Mucosa of stomach (tissue), 1 donor: ENCODE measurements around the gene HAS3.
"Not testable (repeated sequence)": the region's sequence is repeated elsewhere in the genome, so short reads cannot be mapped to it uniquely, and the experiment has no call there.

ENCODE experiments used
- H3K27me3 ChIP-seq: one replicate; pipeline ENCODE4 v1.7.0; 2013; ENCODE audit warnings: mild to moderate bottlenecking, low read length; ENCODE audit not compliant: control insufficient read depth, insufficient read depth
- H3K36me3 ChIP-seq: one replicate; pipeline ENCODE4 v1.7.0; 2013; ENCODE audit warnings: low read length; ENCODE audit not compliant: control insufficient read depth, insufficient read depth
- H3K4me1 ChIP-seq: one replicate; pipeline ENCODE4 v1.7.0; 2013; ENCODE audit warnings: mild to moderate bottlenecking, low read length; ENCODE audit not compliant: control insufficient read depth, insufficient read depth
- H3K4me3 ChIP-seq: one replicate; pipeline ENCODE4 v1.7.0; 2013; ENCODE audit warnings: low read length
- H3K9ac ChIP-seq: one replicate; pipeline ENCODE4 v1.7.0; 2013; ENCODE audit warnings: mild to moderate bottlenecking, low read length, moderate library complexity
- H3K9me3 ChIP-seq: one replicate; pipeline ENCODE4 v1.7.0; 2013; ENCODE audit warnings: mild to moderate bottlenecking, low read length, moderate library complexity; ENCODE audit not compliant: control insufficient read depth
- donor health status: Pancreatic carcinoma.

Gene HAS3

GRCh38 chr16:69124406-69124805, 19.0 kb downstream of the HAS3 start:
- H3K9me3 ChIP-seq, H3K27me3 ChIP-seq, H3K4me1 ChIP-seq, H3K9ac ChIP-seq, H3K36me3 ChIP-seq, H3K4me3 ChIP-seq: not testable (repeated sequence)

GRCh38 chr16:69124961-69125360, 19.5 kb downstream of the HAS3 start:
- H3K27me3 ChIP-seq: not testable (repeated sequence)

DNA sequence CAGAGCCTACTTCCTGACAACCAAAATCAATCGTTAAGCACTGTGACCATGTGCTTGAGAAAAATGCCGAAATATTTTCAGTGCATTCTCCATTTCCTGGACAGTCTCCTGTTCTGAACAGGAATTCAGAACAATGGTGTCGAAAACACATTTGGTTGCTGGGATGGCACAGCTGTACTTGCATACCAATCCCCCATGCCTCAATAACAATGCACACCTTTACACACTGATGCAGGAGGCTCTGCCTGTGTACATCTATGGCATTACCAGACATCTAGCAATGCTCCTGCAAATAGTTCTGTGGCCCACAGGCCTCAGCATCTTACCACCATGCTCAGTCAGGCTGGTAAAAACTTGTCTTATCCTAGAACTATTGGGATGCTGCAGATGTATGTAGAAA, 20.8 kb downstream of the HAS3 start:
- Histone ChIP-seq H3K9me3 (no peaks in the 10 kb centered on the region), H3K4me3 (no peak overlapping the region), H3K36me3 (no peaks in the 10 kb centered on the region), H3K27me3 (no peaks in the 10 kb centered on the region), H3K4me1 (peaks cover 4% of the 10 kb centered on the region), H3K9ac (no peak overlapping the region)

More at GRCh38 chr16:69124961-69125360, 19.5 kb downstream of the HAS3 start:
- H3K4me1 ChIP-seq, H3K4me3 ChIP-seq, H3K9ac ChIP-seq, H3K36me3 ChIP-seq, H3K9me3 ChIP-seq: not testable (repeated sequence)

DNA sequence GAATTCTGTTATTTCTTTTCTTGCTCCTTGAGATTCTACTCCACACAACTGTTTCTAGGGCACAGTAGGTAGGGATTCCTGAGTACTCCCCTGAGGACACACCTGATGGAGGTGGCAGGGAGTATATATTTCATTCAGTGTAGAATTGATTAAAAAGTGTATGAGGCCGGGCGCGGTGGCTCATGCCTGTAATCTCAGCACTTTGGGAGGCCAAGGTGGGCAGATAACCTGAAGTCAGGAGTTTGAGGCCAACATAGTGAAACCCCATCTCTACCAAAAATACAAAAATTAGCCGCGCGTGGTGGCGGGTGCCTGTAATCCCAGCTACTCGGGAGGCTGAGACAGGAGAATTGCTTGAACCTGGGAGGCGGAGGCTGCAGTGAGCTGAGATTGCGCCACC, 21.3 kb downstream of the HAS3 start:
- H3K27me3 ChIP-seq, H3K4me3 ChIP-seq, H3K9ac ChIP-seq, H3K36me3 ChIP-seq, H3K4me1 ChIP-seq, H3K9me3 ChIP-seq: not testable (repeated sequence)

GRCh38 chr16:69127966-69128510, 22.6 kb downstream of the HAS3 start:
- Histone ChIP-seq H3K36me3 (no peaks in the 10 kb centered on the region), H3K9me3 (no peaks in the 10 kb centered on the region), H3K9ac (peak overlapping the region; percentile 17), H3K27me3 (no peaks in the 10 kb centered on the region), H3K4me3 (no peak overlapping the region), H3K4me1 (peaks cover 4% of the 10 kb centered on the region)

GRCh38 chr16:69130461-69130860, 25.0 kb downstream of the HAS3 start:
- H3K27me3 ChIP-seq: no peaks in the 10 kb centered on the region
- peaks cover 4% of the 10 kb centered on the region for H3K4me1 ChIP-seq
- H3K9me3 ChIP-seq: no peaks in the 10 kb centered on the region
- H3K9ac ChIP-seq: no peak overlapping the region
- no peak overlapping the region for H3K4me3 ChIP-seq
- H3K36me3 ChIP-seq: no peaks in the 10 kb centered on the region

- Histone ChIP-seq H3K9me3 (no peaks in the 10 kb centered on the region), H3K36me3 (no peaks in the 10 kb centered on the region), H3K9ac (peak overlapping the region; percentile 96), H3K4me1 (peaks cover 4% of the 10 kb centered on the region), H3K27me3 (no peaks in the 10 kb centered on the region), H3K4me3 (peak overlapping the region; percentile 77)
These were observed 25.9 kb downstream of the HAS3 start for GRCh38 chr16:69131167-69131838.

DNA sequence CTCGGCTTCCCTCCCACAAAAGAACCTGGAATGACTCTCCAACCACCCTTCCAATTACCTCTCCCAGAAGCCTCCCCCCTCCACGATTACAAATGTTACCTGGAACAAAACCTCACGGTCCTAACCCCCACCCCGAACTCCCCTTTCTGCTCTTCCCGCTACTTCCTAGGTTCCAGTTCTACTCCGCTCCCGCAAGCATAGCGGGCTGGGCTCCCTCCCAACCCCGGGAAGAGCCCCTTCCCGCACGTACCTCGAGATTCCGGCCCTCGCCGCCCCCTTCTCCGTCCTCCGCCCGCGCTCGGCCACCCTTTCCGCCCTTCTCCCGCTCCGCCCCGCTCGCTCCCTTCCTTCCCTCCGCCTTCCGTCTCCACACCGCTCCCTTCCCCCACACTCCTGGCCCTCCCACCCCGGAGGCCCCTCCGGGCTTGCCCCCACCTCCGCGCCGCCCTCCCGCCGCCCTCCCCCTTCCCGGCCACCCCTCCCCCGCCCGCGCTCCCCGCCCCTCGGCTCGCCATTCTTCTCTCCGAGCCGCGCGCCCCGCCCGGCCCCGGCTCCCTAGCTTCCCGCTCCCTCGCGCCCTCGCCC, 26.5 kb downstream of the HAS3 start:
- Histone ChIP-seq H3K27me3 (no peaks in the 10 kb centered on the region), H3K36me3 (no peaks in the 10 kb centered on the region), H3K4me1 (peaks cover 4% of the 10 kb centered on the region), H3K9ac (peak overlapping the region; percentile 96), H3K9me3 (no peaks in the 10 kb centered on the region), H3K4me3 (peak overlapping the region; percentile 77)

- Histone ChIP-seq H3K36me3 (no peaks in the 10 kb centered on the region), H3K4me1 (peaks cover 4% of the 10 kb centered on the region), H3K9me3 (no peaks in the 10 kb centered on the region), H3K4me3 (peak within 1 kb of the TSS; percentile 77), H3K9ac (peak within 1 kb of the TSS; percentile 96), H3K27me3 (no peaks in the 10 kb centered on the region)
These were observed 27.2 kb downstream of the HAS3 start, which contains the start of the genes CHTF8 and UTP4 for GRCh38 chr16:69132424-69133252. CHTF8 (minus strand) TSS chr16:69132588; CDS start chr16:69121458, 11,130 bp downstream. UTP4 (plus strand) TSS chr16:69132649; CDS start chr16:69133460, 811 bp downstream.

- Histone ChIP-seq H3K27me3 (no peaks in the 10 kb centered on the region), H3K9me3 (no peaks in the 10 kb centered on the region), H3K4me3 (peak overlapping the region; percentile 66), H3K36me3 (no peaks in the 10 kb centered on the region), H3K9ac (peak overlapping the region; percentile 73), H3K4me1 (peaks cover 4% of the 10 kb centered on the region)
These were observed 28.0 kb downstream of the HAS3 start for GRCh38 chr16:69133373-69133954.

- no peaks in the 10 kb centered on the region for H3K9me3 ChIP-seq
- no peak overlapping the region for H3K4me3 ChIP-seq
- no peak overlapping the region for H3K9ac ChIP-seq
- peaks cover 10% of the 10 kb centered on the region for H3K36me3 ChIP-seq
- no peaks in the 10 kb centered on the region for H3K27me3 ChIP-seq
- H3K4me1 ChIP-seq: no peaks in the 10 kb centered on the region
These were observed 33.2 kb downstream of the HAS3 start for GRCh38 chr16:69138608-69139007.
